GM18870 (cell line): ENCODE data around the gene SH3TC1.

Experiments
- ATAC-seq: cut with Tn5 transposase; IDR thresholded peaks from one replicate; pipeline ENCODE4 v1.9.1; 2021; ENCODE audit warnings: moderate library complexity; ENCODE audit not compliant: unreplicated experiment

The SH3TC1 gene

DNA sequence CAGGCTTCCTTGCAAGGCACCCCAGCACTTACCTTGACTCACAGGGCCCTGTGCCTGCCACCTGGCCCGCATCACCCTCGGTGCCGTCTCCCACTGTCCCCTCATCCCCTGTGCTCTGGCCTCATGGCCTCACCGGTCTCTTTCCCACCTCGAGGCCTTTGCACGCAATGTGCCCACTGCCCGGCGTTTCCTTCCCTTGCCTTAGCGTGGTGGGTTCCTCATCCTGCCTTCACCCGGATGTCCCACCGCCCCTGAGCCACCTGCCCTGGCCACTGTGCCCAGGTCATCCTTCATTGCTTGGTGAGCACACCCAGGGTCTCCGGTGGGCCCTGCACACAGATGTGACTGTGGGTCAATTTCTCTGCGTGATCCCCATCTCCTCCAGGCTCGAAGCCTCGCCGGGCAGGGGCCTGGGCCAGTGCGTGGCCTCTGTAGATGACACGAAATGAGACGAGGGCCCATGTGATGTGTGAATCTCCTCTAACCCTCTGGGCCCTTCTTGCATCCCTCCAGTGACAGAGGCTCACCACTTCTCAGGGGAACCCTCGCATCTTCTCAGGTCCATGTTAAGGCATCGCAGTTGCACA, 75.1 kb downstream of the SH3TC1 start:
- no peak for ATAC-seq

DNA sequence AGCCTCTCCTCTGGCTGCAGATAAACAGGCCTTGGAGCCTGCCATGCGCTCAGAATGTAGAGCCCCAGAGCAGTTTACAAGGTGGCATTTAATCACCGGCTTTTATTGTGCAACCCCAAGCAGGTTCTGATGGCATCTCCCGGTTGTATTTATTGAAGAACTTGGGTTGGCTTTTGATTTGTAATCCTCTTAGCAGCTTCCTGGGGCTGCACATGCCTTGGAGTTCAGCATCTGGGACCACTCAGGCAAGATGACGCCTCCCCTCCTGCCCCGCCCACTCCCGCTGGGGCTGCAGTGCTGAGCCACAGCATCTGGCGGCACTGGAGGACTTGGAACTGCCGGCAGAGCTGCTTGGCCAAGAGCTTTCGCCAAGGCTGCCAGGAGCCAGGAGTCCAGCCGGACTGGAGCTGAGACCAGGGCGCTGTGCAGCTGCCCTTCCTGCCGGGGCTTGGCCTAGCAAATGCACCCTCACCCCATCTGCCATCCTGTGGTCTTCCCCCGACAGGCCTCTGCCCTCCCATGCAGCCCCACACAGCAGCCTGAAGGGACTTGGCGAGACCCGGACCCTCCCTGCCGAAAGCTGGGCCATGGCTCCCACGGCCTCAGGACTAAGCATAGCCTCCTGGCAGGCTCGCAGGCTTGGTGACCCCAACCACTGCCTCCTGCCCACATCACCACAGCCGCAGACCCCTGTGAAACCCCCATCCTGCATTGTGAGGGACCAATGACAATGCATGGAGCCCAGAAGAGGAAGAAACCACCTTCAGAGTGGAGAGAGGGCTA, 75.9 kb downstream of the SH3TC1 start:
- ATAC-seq, result no peak

DNA sequence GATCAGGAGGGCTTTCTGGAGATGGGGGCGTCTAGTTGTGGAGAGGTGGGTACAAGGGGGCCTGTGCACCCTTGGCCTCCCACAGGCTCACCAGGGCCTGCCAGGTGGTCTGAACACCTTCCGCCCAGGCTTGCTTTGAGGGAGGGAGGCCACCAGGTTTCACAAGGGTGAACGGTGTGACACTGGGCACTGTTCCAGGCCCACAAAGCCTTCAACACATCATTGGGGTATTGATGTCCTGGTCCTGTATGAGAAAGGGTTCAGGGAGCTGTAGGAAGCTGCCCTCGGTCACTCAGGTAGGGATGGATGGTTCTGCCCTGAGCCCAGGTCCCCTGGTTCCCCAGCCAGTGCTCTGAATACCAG, 76.4 kb downstream of the SH3TC1 start:
- no peak for ATAC-seq

DNA sequence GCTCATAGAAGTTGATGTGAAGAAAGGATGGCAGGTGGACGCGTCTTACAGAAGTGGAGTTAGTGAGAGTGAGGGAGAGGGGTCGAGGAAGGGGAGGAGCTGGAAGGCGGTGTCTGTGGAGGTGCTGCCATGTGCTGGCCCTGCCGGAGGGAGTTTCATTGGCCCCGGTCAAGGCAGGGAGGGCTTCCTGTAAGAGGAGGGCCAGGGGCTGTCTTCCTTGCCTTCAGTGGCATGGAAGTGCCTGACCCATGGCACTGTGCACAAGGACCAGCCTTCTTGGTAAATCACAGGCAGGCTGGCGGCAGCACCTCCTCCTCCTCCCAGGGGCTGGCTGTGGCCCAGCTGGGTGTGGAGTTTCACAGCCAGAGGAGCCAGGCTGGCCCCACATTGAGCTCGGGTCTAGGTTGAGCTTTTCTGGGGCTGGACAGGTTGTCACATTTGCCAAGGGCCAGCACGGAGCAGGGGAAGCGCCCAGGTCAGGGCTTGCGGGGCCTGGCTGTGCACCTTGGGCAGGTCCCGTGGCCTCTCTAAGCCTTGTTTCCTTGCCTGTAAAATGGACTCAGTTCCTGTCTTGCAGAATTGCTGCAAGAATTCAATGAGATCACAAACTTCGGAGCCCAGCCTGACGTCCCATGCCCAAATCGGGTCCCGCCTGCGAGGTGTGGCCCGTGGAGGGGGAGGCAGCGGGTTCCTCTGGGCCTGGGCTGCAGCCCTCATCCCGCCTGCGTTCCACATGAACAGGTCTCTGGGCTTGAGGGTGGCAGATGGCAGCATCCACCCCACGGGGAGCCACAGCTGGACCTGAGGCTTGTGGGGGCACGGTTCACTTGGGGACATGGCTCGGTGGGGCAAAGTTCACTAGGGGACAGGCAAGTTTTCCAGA, 77.5 kb downstream of the SH3TC1 start:
- no peak for ATAC-seq

DNA sequence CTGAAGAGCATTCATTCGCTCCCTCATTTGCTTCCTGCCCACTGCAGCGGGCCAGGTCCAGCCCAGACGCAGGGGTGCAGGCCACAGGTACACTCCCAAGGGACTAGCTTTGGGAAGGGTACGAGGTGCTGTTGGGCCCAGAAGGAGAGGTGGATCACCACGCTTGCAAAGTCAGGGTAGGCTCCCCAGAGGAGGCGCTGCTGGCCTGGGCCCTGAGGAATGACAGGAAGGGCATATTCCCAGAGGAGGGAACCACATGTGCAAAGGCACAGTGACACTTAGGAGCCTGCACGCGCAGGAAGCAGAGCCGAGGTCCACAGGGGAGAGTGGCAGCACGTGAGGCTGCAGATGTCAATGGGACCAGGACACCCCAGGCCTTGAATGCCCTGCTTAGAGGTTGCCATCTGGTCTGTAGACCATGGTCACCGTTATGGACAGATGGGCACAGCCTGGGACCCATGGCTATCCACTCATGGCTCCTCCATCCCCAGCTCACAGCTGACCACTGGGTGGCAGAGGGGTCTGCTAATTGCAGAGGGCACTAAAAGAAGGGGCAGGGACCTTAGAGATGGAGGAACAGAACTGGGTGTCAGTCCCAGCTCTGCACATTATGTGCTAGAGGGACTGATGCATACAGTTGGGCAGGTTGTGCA, 78.4 kb downstream of the SH3TC1 start:
- no peak for ATAC-seq

DNA sequence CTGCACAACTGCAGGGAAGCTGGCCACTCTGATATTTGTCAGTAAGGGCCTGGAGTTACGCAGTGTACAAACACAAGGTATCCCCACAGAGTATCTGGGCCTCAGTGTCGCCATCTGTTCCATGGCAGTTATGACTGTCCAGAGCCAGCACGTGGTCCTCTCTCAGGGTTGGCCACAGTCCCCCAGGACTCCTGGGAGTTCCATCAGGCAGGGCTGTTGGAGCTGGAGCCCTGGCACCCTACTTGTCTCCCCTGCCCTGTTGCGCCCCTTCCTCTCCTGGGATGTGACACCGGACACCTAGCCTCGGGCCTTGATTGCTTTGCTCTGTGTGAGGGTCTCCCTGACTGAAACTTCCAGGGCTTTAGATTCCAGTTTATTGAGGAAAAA, 78.9 kb downstream of the SH3TC1 start:
- ATAC-seq, result no peak

DNA sequence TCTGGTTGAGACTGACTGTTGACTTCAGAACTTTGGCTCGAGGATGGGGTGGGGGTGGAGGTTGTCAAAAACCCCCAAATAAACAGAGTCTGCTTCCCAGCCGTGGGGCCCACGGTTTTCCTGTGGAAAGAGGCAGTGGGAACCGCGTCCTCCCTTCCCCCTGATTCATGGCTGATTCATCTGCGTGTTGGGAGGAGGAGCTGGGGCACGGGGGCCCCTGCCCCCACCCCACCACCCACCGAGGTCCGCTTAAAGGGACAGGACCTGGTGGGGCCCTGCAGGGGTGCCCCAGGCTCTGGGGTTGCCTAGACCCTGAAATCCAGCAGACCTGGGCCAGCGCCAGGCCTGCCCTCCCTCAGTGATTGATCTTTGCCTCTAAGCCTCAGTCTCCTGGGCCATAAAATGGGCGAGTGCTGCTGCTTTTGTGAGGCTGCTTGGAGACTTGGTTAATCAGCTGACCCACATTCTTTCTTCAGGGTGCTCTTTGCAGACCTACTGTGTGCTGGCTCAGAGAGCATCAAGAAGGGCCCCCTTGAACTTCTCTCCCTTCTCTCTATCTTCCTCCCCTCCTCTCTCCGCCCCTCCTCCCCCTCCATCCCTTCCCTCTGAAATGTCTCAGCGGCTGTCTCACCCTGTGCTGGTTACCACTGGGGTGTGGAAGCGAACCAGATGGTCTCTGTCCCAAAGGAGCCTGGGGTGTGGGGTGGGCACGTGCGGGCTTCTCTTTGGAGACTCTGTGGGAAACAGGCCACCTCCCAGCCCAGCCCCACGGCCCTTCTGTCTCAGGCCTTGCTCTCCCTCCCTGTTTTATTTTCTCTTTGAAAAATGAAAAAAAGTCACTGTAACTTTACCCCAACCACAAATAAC, 79.6 kb downstream of the SH3TC1 start:
- ATAC-seq, result no peak

DNA sequence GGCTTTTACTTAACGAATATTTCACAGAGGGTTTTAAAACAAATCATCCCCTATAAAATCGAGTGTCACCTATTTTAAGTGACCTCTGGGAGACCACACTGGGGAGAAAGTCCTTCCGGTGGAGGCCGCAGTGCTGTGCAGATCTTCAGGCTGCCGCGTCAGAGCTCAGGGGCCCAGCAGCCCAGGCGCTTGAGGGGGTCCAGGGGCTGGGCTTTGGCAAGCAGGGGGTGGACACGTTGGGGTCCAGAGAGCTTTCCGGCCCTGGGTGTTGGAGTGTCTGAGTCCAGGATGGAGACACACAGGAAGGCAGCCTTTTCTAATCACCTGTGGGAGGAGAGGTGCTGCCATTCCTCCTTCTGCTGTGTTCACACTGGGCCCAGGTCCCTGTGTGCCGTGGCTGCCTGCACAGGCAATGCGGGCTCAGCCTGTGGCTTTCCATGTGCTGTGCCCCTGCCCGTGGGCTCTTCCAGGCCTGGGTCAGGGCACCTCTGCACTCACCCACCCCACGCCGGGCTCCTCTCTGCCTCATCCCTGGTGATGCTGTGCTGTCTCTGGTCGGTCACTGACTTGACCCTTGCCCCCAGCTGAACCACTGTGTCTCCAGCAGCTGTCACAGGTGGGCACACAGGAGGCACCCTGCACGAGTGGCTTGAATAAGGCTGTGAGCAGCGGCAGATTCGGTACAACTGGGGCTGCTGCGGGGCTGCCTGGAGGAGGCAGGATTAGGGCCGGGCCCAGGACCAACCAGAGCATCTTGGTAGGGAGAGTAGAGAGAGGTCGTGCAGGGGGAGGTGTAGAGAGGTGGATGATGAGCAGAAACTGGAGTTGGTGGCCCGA, 80.4 kb downstream of the SH3TC1 start:
- no peak for ATAC-seq

DNA sequence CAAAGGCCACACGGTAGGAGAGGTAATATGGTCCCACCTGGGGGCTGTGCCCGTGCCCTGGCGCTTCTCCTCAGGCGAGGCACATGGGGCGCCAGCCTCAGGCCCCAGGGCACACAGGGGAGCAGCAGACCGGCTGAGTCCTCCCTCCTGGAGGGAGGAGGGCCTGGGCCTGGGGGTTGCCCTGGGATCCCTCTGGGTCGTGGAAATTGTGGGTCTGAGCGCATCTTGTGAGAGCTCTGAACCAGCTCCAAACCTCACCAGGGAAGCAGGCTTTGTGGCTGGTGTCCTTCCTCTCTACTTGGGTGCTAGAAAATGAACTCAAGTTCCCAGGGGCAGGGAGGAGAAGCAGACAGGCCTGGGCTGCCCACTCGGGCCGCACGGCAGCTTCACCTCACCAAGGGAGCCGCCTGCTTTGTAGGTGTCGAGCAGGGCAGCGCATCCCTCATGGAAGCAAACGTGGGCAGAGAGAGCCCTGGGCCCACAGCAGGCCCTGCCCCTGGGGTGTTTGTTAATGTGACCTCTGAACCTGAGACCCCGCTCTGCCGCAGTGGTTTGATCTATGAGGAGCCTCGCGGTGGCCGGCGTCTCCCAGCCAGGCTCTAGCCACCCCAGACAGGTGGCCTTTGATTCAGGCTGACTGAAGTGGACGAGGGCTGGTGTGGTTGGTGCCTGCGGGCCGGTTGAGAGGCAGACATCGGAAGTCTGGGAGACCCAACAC, 81.2 kb downstream of the SH3TC1 start:
- no peak for ATAC-seq

DNA sequence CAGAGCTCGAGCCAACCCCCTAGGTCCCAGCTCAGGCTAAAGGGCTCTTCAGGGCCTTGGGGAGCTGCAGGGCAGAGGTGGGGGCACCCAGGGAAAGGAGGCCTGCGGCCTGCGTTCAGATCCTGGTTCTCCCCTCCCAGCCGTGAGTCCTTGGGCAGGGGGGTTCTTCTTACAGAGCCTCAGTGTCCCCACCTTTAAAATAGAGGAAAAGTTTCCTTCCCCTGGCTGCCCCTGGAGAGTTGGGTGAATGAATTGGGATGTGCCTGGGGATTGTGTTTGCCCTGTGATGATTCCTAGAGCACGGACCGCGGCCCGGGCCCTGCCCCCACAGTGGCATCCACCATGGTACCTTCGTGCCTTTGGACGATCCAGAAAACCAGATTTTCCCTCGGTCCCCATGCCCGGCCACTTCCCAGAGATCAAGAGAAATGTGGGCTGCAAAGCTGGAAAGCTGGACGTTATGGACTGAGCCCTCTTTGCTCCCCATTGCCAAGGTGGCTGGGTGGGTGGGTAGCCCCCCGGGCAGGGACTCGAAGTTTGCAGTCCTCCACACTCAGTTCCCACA, 81.9 kb downstream of the SH3TC1 start:
- ATAC-seq, result no peak

DNA sequence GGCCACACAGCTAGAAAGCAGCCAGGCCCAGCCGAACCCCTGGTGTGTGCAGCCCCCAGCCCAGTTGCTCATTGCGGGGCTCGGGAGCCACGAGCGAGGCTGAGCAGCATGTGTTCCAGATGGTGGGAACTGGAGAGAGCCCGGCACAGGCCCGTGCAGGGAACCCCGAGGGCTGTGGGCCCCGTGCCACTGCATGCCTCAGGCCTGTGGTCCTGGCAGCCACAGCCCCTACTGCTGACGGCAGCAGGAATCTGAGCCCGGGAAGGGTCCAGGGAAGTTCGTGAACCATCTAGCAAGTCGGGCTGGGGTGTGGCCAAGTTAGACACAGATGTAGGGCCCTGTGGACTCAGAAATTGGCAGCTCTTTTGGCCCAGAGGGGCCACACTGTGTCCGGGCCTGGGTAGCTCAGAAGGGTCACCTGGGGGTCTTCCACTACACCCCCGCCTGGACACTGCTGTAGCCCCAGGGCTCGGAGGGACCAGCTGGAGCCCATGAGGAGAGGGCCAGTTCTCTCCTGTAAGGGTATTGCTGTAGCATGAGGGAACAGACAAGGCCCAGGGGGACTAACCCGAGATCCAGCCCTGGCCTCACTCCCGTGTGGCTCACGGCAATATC, 82.5 kb downstream of the SH3TC1 start:
- ATAC-seq, result no peak

DNA sequence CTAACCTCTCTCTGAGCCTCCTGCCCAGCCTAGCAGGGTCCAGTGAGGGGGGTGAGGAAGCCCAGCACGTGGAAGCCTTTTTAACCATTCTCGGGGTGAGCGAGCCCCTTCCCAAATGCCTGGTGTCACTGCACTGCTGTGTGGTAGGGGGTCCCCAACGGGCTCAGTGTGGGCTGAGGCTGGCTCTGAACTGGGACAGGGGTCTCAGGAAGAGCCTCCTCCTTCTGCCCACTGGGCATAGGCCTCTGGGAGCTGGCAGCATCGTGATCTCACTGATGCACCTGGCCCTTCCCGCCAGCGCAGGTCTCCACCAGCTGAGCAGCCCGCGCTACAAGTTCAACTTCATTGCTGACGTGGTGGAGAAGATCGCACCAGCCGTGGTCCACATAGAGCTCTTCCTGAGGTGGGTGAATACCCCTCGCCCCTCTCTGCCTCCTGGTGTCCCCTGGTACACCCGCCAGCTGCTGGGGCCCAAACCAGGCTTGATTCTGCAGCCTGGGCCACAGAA, 83.1 kb downstream of the SH3TC1 start:
- ATAC-seq, result no peak

DNA sequence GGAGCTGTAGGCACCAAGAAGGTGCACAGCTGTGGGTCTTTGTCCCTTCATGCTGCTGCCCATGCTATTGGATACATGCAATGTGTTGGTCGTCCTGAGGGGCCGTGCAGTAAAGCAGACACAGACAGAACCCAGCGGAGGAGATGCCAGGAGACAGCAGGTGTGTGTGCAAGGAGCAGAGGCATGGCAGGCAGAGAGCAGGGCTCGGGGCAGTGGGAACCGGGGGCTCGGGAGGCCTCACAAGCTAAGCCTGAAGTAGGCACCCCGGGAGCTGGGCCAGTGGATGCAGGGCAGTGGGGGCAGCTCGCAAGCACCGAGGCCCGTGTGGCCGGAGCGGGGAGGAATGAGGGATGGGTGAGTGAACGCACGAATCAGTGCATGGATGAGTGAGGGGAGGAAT, 83.7 kb downstream of the SH3TC1 start:
- ATAC-seq, result no peak

DNA sequence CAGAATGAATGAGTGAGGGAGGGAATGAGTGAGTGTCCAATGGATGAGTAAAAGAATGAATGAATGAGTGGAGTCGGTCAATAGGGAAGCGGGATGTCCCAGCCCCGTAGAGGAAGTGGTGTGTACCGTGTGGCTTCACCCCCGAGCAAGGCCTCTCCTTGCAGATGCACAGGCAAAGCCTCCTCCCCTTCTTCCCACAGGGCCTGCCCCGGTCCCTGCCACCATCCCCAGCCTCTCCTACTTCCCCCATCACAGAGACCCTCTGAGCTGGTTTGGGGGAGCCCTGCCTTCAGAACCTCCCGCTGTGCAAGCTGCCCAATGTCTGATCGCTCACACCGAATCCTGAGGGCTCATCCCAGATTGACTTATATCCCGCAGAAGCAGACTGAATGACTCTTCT, 84.1 kb downstream of the SH3TC1 start:
- no peak for ATAC-seq

DNA sequence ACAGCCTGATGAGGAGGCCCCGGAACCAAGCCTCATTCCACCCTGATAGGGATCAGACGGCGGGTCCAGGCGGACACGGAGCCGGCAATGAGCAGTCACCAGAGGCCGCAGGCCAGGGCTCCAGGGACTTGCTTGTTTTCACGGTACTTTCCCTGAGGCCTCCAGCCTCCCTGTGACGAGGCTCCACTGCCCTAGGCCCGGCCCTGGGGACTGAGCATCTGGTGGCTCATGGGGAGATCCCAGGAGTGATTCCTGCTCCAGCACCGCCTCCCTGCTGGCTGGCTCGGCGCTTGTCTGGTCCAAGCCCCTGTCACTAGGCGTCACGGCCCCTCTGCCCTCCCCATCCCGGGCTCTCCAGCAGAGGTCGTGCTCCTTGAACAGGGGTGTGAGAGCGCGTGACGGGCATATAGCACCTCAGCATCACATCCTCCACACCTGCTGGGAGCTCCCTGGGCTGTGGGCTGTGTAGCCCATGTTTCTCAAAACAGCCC, 84.6 kb downstream of the SH3TC1 start:
- ATAC-seq, result no peak

DNA sequence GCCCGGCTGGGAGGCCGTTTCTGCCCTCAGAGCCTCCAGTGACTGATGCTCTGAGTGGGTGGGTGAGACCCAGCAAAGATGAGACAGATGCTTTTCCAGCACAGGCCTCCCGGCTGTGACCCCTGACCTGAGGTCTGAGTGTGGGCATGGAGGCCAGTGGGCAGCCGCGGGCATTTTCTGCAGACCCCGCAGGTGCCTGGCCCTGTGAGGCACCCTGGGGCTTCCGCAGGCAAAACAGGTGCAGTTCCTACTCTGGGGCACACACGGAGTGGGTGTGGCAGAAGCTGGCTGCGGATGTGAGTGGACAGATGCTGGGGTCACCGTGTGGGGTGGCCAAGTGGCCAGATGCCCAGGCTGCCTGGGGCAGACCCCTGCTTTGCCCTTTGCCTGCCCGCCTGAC, 85.3 kb downstream of the SH3TC1 start:
- no peak for ATAC-seq

DNA sequence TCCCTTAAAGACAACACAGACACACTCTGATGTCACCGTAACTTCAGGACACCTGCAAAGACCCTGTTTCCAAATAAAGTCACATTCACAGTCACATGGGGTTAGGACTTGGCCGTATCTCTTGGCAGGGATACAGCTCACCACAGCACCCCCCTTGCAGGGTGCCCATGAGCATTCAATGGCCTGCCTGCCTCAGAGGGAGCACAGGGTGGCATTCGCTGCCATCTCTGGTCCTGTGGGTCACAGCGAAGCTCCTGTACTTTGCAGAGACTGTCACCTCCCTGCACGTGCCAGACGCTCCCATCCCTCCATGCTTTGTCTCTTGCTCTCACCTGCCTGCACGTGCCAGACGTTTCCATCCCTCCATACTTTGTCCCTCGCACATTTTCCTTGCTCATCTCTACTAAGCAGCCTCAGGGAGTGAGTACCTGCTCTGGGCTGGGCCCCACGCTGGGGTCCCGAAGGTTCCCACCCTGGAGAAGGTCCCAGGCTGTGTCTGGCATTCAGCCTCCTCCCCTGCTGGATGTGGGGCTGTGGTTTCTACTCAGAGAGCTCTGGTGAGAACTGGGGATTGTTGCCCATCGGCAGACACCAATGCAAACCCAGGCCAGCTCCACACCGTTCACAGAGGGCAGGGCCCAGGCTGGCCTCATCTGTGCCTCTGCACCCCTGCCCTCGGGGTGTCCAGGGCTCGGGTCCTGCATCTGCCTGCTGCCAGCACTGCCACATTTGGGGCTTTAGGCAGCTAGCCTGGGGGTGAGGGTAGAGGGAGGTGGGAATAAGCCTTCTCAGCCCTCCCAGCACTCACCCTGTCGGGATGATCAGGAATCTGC, 86.3 kb downstream of the SH3TC1 start:
- no peak for ATAC-seq
